ENCODE measurements around the gene AGMAT. TPM values are rescaled to one million over a fixed set of nuclear protein-coding genes. Genes with fewer than 3 reads are reported as not detected.
A peak's percentile ranks its signal among the peaks of the same experiment; 100 is the strongest.

The AGMAT gene
- total and polyA plus RNA-seq, 2 of the 13 experiments (the other 11 are each of a cell fraction or from before 2014, with no cell fraction given) = 59.1 to 174 TPM

DNA sequence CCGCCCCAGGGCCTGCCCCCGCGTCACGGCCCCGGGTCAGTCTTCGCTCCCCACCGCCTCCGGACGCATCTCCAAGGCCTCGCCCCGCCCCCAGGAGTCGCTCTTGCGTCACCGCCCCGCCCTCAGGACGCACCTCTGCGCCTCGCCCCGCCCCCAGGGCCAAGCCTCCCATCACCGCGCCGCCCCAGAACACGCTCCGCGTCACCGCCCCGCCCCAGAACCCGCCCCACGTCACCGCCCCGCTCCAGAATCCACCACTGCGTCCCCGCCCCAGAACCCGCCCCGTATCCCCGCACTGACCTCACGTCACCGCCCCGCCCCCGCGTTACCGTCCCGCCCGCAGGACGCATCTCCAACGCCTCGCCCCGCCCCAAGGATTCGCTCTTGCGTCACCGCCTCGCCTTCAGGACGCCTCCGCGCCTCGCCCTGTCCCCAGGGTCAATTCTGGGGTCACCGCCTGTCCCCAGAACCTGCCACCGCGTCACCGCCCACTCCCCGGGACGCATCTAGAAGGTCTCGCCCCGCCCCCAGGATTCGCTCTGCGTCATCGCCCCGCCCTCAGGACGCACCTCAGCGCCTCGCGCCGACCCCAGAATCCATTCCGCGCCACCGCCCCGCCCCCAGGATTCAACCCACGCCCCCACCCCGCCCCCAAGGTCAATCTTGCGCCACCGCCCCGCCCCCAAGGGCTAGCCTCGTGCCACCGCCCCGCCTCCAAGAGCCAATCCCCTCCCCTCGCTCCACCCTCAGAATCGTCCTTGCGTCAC, 60.4 kb downstream of the AGMAT start (continued):
- TF ChIP-seq ZNF143 (CRISPR knock-in tag; IDR thresholded peaks at IDR 0.05) (no peak), HMG20A (CRISPR knock-in tag; IDR thresholded peaks at IDR 0.05; ENCODE audit: borderline replicate concordance) (no peak), REXO4 (CRISPR knock-in tag; IDR thresholded peaks at IDR 0.05; ENCODE audit: borderline replicate concordance) (no peak), AHR (CRISPR knock-in tag; IDR thresholded peaks at IDR 0.05) (no peak), ZNF10 (CRISPR knock-in tag; IDR thresholded peaks at IDR 0.05; ENCODE audit: borderline replicate concordance, low read depth) (no peak), MXI1 (IDR thresholded peaks at IDR 0.05; ENCODE audit: borderline replicate concordance, low read depth, low read length) (no peak), RARA (CRISPR knock-in tag; IDR thresholded peaks at IDR 0.05) (no peak; the same call in 1 of the 2 replicates), CEBPG (CRISPR knock-in tag; IDR thresholded peaks at IDR 0.05) (peak; percentile 73), ZSCAN20 (CRISPR knock-in tag; IDR thresholded peaks at IDR 0.05; ENCODE audit: borderline replicate concordance) (no peak)
- TF ChIP-seq, protein P1, sequence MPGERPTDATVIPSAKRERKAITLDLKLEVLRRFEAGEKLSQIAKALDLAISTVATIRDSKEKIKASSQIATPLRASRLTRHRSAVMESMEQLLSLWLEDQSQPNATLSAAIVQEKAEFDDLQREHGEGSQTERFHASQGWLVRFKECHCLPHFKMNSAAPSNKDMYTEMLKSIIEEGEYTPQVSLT (CRISPR knock-in tag; IDR thresholded peaks at IDR 0.05; ENCODE audit: borderline replicate concordance, low read depth) = no peak
- TF ChIP-seq, protein P2, sequence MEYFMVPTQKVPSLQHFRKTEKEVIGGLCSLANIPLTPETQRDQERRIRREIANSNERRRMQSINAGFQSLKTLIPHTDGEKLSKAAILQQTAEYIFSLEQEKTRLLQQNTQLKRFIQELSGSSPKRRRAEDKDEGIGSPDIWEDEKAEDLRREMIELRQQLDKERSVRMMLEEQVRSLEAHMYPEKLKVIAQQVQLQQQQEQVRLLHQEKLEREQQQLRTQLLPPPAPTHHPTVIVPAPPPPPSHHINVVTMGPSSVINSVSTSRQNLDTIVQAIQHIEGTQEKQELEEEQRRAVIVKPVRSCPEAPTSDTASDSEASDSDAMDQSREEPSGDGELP (IDR thresholded peaks at IDR 0.05; ENCODE audit: borderline replicate concordance, low read depth) = no peak
- TF ChIP-seq, protein P3, sequence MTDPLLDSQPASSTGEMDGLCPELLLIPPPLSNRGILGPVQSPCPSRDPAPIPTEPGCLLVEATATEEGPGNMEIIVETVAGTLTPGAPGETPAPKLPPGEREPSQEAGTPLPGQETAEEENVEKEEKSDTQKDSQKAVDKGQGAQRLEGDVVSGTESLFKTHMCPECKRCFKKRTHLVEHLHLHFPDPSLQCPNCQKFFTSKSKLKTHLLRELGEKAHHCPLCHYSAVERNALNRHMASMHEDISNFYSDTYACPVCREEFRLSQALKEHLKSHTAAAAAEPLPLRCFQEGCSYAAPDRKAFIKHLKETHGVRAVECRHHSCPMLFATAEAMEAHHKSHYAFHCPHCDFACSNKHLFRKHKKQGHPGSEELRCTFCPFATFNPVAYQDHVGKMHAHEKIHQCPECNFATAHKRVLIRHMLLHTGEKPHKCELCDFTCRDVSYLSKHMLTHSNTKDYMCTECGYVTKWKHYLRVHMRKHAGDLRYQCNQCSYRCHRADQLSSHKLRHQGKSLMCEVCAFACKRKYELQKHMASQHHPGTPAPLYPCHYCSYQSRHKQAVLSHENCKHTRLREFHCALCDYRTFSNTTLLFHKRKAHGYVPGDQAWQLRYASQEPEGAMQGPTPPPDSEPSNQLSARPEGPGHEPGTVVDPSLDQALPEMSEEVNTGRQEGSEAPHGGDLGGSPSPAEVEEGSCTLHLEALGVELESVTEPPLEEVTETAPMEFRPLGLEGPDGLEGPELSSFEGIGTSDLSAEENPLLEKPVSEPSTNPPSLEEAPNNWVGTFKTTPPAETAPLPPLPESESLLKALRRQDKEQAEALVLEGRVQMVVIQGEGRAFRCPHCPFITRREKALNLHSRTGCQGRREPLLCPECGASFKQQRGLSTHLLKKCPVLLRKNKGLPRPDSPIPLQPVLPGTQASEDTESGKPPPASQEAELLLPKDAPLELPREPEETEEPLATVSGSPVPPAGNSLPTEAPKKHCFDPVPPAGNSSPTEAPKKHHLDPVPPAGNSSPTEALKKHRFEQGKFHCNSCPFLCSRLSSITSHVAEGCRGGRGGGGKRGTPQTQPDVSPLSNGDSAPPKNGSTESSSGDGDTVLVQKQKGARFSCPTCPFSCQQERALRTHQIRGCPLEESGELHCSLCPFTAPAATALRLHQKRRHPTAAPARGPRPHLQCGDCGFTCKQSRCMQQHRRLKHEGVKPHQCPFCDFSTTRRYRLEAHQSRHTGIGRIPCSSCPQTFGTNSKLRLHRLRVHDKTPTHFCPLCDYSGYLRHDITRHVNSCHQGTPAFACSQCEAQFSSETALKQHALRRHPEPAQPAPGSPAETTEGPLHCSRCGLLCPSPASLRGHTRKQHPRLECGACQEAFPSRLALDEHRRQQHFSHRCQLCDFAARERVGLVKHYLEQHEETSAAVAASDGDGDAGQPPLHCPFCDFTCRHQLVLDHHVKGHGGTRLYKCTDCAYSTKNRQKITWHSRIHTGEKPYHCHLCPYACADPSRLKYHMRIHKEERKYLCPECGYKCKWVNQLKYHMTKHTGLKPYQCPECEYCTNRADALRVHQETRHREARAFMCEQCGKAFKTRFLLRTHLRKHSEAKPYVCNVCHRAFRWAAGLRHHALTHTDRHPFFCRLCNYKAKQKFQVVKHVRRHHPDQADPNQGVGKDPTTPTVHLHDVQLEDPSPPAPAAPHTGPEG (CRISPR knock-in tag; IDR thresholded peaks at IDR 0.05) = no peak
- TF ChIP-seq, protein P4, sequence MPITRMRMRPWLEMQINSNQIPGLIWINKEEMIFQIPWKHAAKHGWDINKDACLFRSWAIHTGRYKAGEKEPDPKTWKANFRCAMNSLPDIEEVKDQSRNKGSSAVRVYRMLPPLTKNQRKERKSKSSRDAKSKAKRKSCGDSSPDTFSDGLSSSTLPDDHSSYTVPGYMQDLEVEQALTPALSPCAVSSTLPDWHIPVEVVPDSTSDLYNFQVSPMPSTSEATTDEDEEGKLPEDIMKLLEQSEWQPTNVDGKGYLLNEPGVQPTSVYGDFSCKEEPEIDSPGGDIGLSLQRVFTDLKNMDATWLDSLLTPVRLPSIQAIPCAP (CRISPR knock-in tag; IDR thresholded peaks at IDR 0.05; ENCODE audit: low read depth) = no peak
- TF ChIP-seq, protein P5, sequence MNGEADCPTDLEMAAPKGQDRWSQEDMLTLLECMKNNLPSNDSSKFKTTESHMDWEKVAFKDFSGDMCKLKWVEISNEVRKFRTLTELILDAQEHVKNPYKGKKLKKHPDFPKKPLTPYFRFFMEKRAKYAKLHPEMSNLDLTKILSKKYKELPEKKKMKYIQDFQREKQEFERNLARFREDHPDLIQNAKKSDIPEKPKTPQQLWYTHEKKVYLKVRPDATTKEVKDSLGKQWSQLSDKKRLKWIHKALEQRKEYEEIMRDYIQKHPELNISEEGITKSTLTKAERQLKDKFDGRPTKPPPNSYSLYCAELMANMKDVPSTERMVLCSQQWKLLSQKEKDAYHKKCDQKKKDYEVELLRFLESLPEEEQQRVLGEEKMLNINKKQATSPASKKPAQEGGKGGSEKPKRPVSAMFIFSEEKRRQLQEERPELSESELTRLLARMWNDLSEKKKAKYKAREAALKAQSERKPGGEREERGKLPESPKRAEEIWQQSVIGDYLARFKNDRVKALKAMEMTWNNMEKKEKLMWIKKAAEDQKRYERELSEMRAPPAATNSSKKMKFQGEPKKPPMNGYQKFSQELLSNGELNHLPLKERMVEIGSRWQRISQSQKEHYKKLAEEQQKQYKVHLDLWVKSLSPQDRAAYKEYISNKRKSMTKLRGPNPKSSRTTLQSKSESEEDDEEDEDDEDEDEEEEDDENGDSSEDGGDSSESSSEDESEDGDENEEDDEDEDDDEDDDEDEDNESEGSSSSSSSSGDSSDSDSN (CRISPR knock-in tag; IDR thresholded peaks at IDR 0.05) = no peak
- TF ChIP-seq, protein P6, sequence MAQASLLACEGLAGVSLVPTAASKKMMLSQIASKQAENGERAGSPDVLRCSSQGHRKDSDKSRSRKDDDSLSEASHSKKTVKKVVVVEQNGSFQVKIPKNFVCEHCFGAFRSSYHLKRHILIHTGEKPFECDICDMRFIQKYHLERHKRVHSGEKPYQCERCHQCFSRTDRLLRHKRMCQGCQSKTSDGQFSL (CRISPR knock-in tag; IDR thresholded peaks at IDR 0.05) = no peak
- TF ChIP-seq, protein P7, sequence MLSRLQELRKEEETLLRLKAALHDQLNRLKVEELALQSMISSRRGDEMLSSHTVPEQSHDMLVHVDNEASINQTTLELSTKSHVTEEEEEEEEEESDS (CRISPR knock-in tag; IDR thresholded peaks at IDR 0.05; ENCODE audit: borderline replicate concordance) = no peak
